SK-N-MC (cell line): ENCODE data around the gene RAB43.
"Not testable (repeated sequence)": the region's sequence is repeated elsewhere in the genome, so short reads cannot be mapped to it uniquely, and the experiment has no call there.

ENCODE experiments used
- DNase-seq: peaks from one replicate; pipeline ENCODE4 v3.0.0-alpha.2; 2011; ENCODE audit warnings: low read depth, low spot score
- H3K27ac ChIP-seq: fragments of 200-600 bp; sonication (generic); 2 replicates; pipeline ENCODE4 v1.5.1; 2016; ENCODE audit warnings: mixed run types
- H3K36me3 ChIP-seq: fragments of 200-600 bp; sonication (generic); 2 replicates; pipeline ENCODE4 v1.6.1; 2017; ENCODE audit warnings: antibody characterized with exemption, low read length, mixed read lengths; ENCODE audit not compliant: insufficient read depth
- H3K4me3 ChIP-seq: fragments of 200-600 bp; sonication (generic); 2 replicates; pipeline ENCODE4 v1.5.1; 2016
- H3K9ac ChIP-seq: fragments of 200-600 bp; sonication (generic); 2 replicates; pipeline ENCODE4 v1.8.0; 2017; ENCODE audit warnings: mixed run types, mixed read lengths; ENCODE audit not compliant: insufficient read length
- H3K9me3 ChIP-seq: fragments of 200-600 bp; sonication (generic); 2 replicates; pipeline ENCODE4 v1.6.1; 2017; ENCODE audit warnings: low read depth, mild to moderate bottlenecking, antibody characterized with exemption, low read length, moderate library complexity, mixed read lengths
- EZH2 ChIP-seq: fragments of 200-600 bp; sonication (generic); IDR thresholded peaks from one replicate; pipeline ENCODE4 v1.6.1; 2017; ENCODE audit warnings: antibody characterized with exemption
- FOXP2 ChIP-seq: optimal IDR thresholded peaks from 2 replicates; pipeline ENCODE3; 2011; ENCODE audit warnings: mild to moderate bottlenecking, moderate library complexity; ENCODE audit not compliant: insufficient read depth; ENCODE audit errors: extremely low read length, control extremely low read depth
- POLR2AphosphoS5 ChIP-seq: IDR thresholded peaks from 2 replicates; pipeline ENCODE4 v1.6.1; 2012; ENCODE audit warnings: mild to moderate bottlenecking, low read depth, low read length, borderline replicate concordance

The RAB43 gene

GRCh38 chr3:129105862-129106261 lies 15.7 kb downstream of the RAB43 start:
- no peak for TF ChIP-seq FOXP2
- no peak for TF ChIP-seq EZH2
- TF ChIP-seq POLR2AphosphoS5 = no peak
- H3K36me3 ChIP-seq = no peaks in the 10 kb centered on the region
- no peak overlapping the region for H3K9ac ChIP-seq
- no peak for DNase-seq
- no peak overlapping the region for H3K4me3 ChIP-seq
- no peak overlapping the region for H3K27ac ChIP-seq
- no peaks in the 10 kb centered on the region for H3K9me3 ChIP-seq

- H3K36me3 ChIP-seq = no peaks in the 10 kb centered on the region
- DNase-seq = no peak
- H3K9me3 ChIP-seq = no peaks in the 10 kb centered on the region
- TF ChIP-seq EZH2 = no peak
- TF ChIP-seq POLR2AphosphoS5 = no peak
- TF ChIP-seq FOXP2 = no peak
- no peak overlapping the region for H3K27ac ChIP-seq
- H3K9ac ChIP-seq = no peak overlapping the region
- H3K4me3 ChIP-seq = no peak overlapping the region
These were observed 17.0 kb downstream of the RAB43 start for GRCh38 chr3:129104498-129105079.

GRCh38 chr3:129104051-129104450 lies 17.6 kb downstream of the RAB43 start:
- H3K9ac ChIP-seq = no peak overlapping the region
- H3K4me3 ChIP-seq = no peak overlapping the region
- H3K36me3 ChIP-seq = no peaks in the 10 kb centered on the region
- no peaks in the 10 kb centered on the region for H3K9me3 ChIP-seq
- no peak overlapping the region for H3K27ac ChIP-seq
- no peak for TF ChIP-seq POLR2AphosphoS5
- TF ChIP-seq FOXP2 = no peak
- TF ChIP-seq EZH2 = no peak
- DNase-seq = no peak

GRCh38 chr3:129103296-129103695 lies 18.3 kb downstream of the RAB43 start:
- no peak for TF ChIP-seq POLR2AphosphoS5
- TF ChIP-seq FOXP2 = no peak
- no peak for TF ChIP-seq EZH2
- DNase-seq = no peak
- Histone ChIP-seq H3K9ac (no peak overlapping the region), H3K4me3 (no peak overlapping the region), H3K9me3 (no peaks in the 10 kb centered on the region), H3K36me3 (no peaks in the 10 kb centered on the region), H3K27ac (no peak overlapping the region)

GRCh38 chr3:129101370-129102138 lies 20.1 kb downstream of the RAB43 start:
- TF ChIP-seq EZH2 = no peak
- no peak for DNase-seq
- Histone ChIP-seq H3K27ac (no peak overlapping the region), H3K9ac (no peak overlapping the region), H3K9me3 (no peaks in the 10 kb centered on the region), H3K4me3 (no peak overlapping the region), H3K36me3 (no peaks in the 10 kb centered on the region)

- TF ChIP-seq FOXP2 (no peak), EZH2 (no peak), POLR2AphosphoS5 (no peak)
- H3K36me3 ChIP-seq = no peaks in the 10 kb centered on the region
- H3K27ac ChIP-seq = no peak overlapping the region
- no peak overlapping the region for H3K9ac ChIP-seq
- H3K9me3 ChIP-seq = no peaks in the 10 kb centered on the region
- DNase-seq = no peak
- no peak overlapping the region for H3K4me3 ChIP-seq
These were observed 21.3 kb downstream of the RAB43 start for GRCh38 chr3:129100274-129100673.

- TF ChIP-seq POLR2AphosphoS5 (no peak), EZH2 (no peak), FOXP2 (no peak)
- Histone ChIP-seq H3K4me3 (no peak overlapping the region), H3K9me3 (no peaks in the 10 kb centered on the region), H3K9ac (no peak overlapping the region), H3K27ac (no peak overlapping the region), H3K36me3 (no peaks in the 10 kb centered on the region)
- no peak for DNase-seq
These were observed 26.3 kb downstream of the RAB43 start for GRCh38 chr3:129095285-129095684.

- H3K36me3 ChIP-seq, H3K27ac ChIP-seq, H3K9ac ChIP-seq, H3K9me3 ChIP-seq, DNase-seq, H3K4me3 ChIP-seq: not testable (repeated sequence)
These were observed 33.3 kb downstream of the RAB43 start for GRCh38 chr3:129088312-129088711.

GRCh38 chr3:129087904-129088303 lies 33.7 kb downstream of the RAB43 start:
- H3K9me3 ChIP-seq, H3K9ac ChIP-seq, DNase-seq, H3K4me3 ChIP-seq, H3K36me3 ChIP-seq, H3K27ac ChIP-seq: not testable (repeated sequence)
